ENCODE results near the gene CCKAR.

Gene CCKAR

GRCh38 chr4:26490960-26491284, 638 bp upstream of the CCKAR start:
- DNase-seq (ENCODE audit: low read depth in 2 of 2): no peak

GRCh38 chr4:26489101-26489985, 941 bp downstream of the CCKAR start:
- no peak for DNase-seq (ENCODE audit: low read depth in 2 of 2)

GRCh38 chr4:26485684-26486083, 4.6 kb downstream of the CCKAR start:
- DNase-seq (ENCODE audit: low read depth in 2 of 2): no peak

- DNase-seq (ENCODE audit: low read depth in 2 of 2): no peak
These were observed 5.8 kb downstream of the CCKAR start for GRCh38 chr4:26484516-26484915.

- DNase-seq (ENCODE audit: low read depth in 2 of 2): no peak
These were observed 6.2 kb downstream of the CCKAR start for GRCh38 chr4:26484032-26484515.

GRCh38 chr4:26482508-26483462, 7.5 kb downstream of the CCKAR start:
- DNase-seq (ENCODE audit: low read depth in 2 of 2): no peak

GRCh38 chr4:26478330-26478729, 12.0 kb downstream of the CCKAR start:
- no peak for DNase-seq (ENCODE audit: low read depth in 2 of 2)

- DNase-seq (ENCODE audit: low read depth in 2 of 2): no peak
These were observed 13.7 kb downstream of the CCKAR start for GRCh38 chr4:26476545-26476944.

GRCh38 chr4:26475716-26476115, 14.6 kb downstream of the CCKAR start:
- no peak for DNase-seq (ENCODE audit: low read depth in 2 of 2)

GRCh38 chr4:26474551-26474950, 15.7 kb downstream of the CCKAR start:
- DNase-seq (ENCODE audit: low read depth in 2 of 2): no peak

- DNase-seq (ENCODE audit: low read depth in 2 of 2): no peak
These were observed 16.4 kb downstream of the CCKAR start for GRCh38 chr4:26473893-26474292.

GRCh38 chr4:26471890-26472289, 18.4 kb downstream of the CCKAR start:
- DNase-seq (ENCODE audit: low read depth in 2 of 2): no peak

GRCh38 chr4:26468977-26469376, 21.3 kb downstream of the CCKAR start:
- no peak for DNase-seq (ENCODE audit: low read depth in 2 of 2)

GRCh38 chr4:26468283-26468949, 21.9 kb downstream of the CCKAR start:
- no peak for DNase-seq (ENCODE audit: low read depth in 2 of 2)

- DNase-seq (ENCODE audit: low read depth in 2 of 2): no peak
These were observed 22.6 kb downstream of the CCKAR start for GRCh38 chr4:26467724-26468123.

GRCh38 chr4:26466578-26467270, 23.6 kb downstream of the CCKAR start:
- no peak for DNase-seq (ENCODE audit: low read depth in 2 of 2)

GRCh38 chr4:26464420-26465095, 25.7 kb downstream of the CCKAR start:
- no peak for DNase-seq (ENCODE audit: low read depth in 2 of 2)

GRCh38 chr4:26463386-26463785, 26.9 kb downstream of the CCKAR start:
- DNase-seq (ENCODE audit: low read depth in 2 of 2): no peak

GRCh38 chr4:26462874-26463273, 27.4 kb downstream of the CCKAR start:
- DNase-seq (ENCODE audit: low read depth in 2 of 2): no peak

- DNase-seq (ENCODE audit: low read depth in 2 of 2): no peak
These were observed 30.3 kb downstream of the CCKAR start for GRCh38 chr4:26459756-26460530.

All from activated CD4-positive, alpha-beta T cell treated with anti-CD3 and anti-CD28 coated beads for 24 hours (primary cell).